Right atrium auricular region (tissue), 2 donors: ENCODE measurements around the gene BMPR1A. TPM values are rescaled to one million over a fixed set of nuclear protein-coding genes. Genes with fewer than 3 reads are reported as not detected.
"Not testable (repeated sequence)": the region's sequence is repeated elsewhere in the genome, so short reads cannot be mapped to it uniquely, and the experiment has no call there.

Experiments used
- DNase-seq: peaks from one replicate; pipeline ENCODE4 v3.0.0-alpha.2; 2019; ENCODE audit warnings: low spot score
- H3K27ac ChIP-seq, 2 donors: fragments of 200-600 bp; sonication (generic); 1 replicate in 1 of 2; 2 replicates in 1 of 2; pipeline ENCODE4 v1.5.1; 2016 to 2019
- H3K27me3 ChIP-seq, 2 donors: fragments of 200-600 bp; sonication (generic); one replicate each; pipeline versions ENCODE4 v1.5.1 to v1.6.0; 2017 to 2019
- H3K36me3 ChIP-seq: fragments of 200-600 bp; sonication (generic); one replicate; pipeline ENCODE4 v1.5.1; 2016
- H3K4me1 ChIP-seq, 2 donors: fragments of 200-600 bp; sonication (generic); one replicate each; pipeline versions ENCODE4 v1.5.1 to v1.6.0; 2017 to 2019
- H3K4me3 ChIP-seq, 2 donors: fragments of 200-600 bp; sonication (generic); 1 replicate in 1 of 2; 2 replicates in 1 of 2; pipeline ENCODE4 v1.5.1; 2017 to 2019; ENCODE audit warnings: mild to moderate bottlenecking in 1 of 2, moderate library complexity in 1 of 2
- H3K9me3 ChIP-seq, 2 donors: fragments of 200-600 bp; sonication (generic); one replicate each; pipeline ENCODE4 v1.5.1; 2019
- CTCF ChIP-seq, 2 donors: fragments of 200-600 bp; sonication (generic); IDR thresholded peaks; one replicate each; pipeline ENCODE4 v1.5.1; 2019; ENCODE audit warnings: antibody characterized with exemption in 2 of 2
- total RNA-seq, 2 donors: library from RNA; depleted of rRNA; stranded (reverse); fragments of >200 nt; gene quantifications; one replicate each; pipeline ENCODE4 v1.1.0, GENCODE V29; 2016

Gene BMPR1A
- total RNA-seq, 2 donors from 2014 or later, result 28.6 to 41.2 TPM

- peaks cover 48% of the 10 kb centered on the region for H3K36me3 ChIP-seq
- H3K27ac ChIP-seq, result peak overlapping the region; percentile 1 to 54
- no peak for DNase-seq
- no peaks in the 10 kb centered on the region for H3K27me3 ChIP-seq
- H3K9me3 ChIP-seq, result no peaks in the 10 kb centered on the region
- no peak overlapping the region for H3K4me3 ChIP-seq
- no peak for TF ChIP-seq CTCF (IDR thresholded peaks at IDR 0.05)
- no peaks in the 10 kb centered on the region for H3K4me1 ChIP-seq
Observed at GRCh38 chr10:86918022-86918471, 161.6 kb downstream of the BMPR1A start.

- DNase-seq, result no peak
Observed at GRCh38 chr10:86922553-86922961, 166.1 kb downstream of the BMPR1A start.

GRCh38 chr10:86929468-86930380 is 173.3 kb downstream of the BMPR1A start:
- no peak overlapping the region for H3K27ac ChIP-seq
- H3K27me3 ChIP-seq, result no peaks in the 10 kb centered on the region

More at GRCh38 chr10:86922553-86922961, 166.1 kb downstream of the BMPR1A start:
- H3K4me3 ChIP-seq, result no peak overlapping the region
- peaks cover 38% of the 10 kb centered on the region for H3K36me3 ChIP-seq
- no peaks in the 10 kb centered on the region for H3K4me1 ChIP-seq
- no peak for TF ChIP-seq CTCF (IDR thresholded peaks at IDR 0.05)
- H3K27me3 ChIP-seq, result no peaks in the 10 kb centered on the region
- no peaks in the 10 kb centered on the region for H3K9me3 ChIP-seq
- no peak overlapping the region for H3K27ac ChIP-seq

GRCh38 chr10:86931872-86932271 is 175.5 kb downstream of the BMPR1A start:
- no peak for TF ChIP-seq CTCF (IDR thresholded peaks at IDR 0.05)
- no peak overlapping the region for H3K4me3 ChIP-seq
- no peaks in the 10 kb centered on the region for H3K9me3 ChIP-seq
- no peaks in the 10 kb centered on the region for H3K27me3 ChIP-seq
- peaks cover 34% of the 10 kb centered on the region for H3K36me3 ChIP-seq
- no peaks in the 10 kb centered on the region for H3K4me1 ChIP-seq
- H3K27ac ChIP-seq, result no peak overlapping the region
- DNase-seq, result no peak

More at GRCh38 chr10:86929468-86930380, 173.3 kb downstream of the BMPR1A start:
- Histone ChIP-seq H3K4me1 (no peaks in the 10 kb centered on the region), H3K36me3 (peaks cover 26% of the 10 kb centered on the region), H3K9me3 (no peaks in the 10 kb centered on the region), H3K4me3 (no peak overlapping the region)
- no peak for DNase-seq
- no peak for TF ChIP-seq CTCF (IDR thresholded peaks at IDR 0.05)

GRCh38 chr10:86932674-86933073 is 176.3 kb downstream of the BMPR1A start:
- no peak for DNase-seq
- peaks cover 34% of the 10 kb centered on the region for H3K36me3 ChIP-seq
- no peaks in the 10 kb centered on the region for H3K9me3 ChIP-seq
- H3K27me3 ChIP-seq, result no peaks in the 10 kb centered on the region
- H3K27ac ChIP-seq, result no peak overlapping the region
- H3K4me1 ChIP-seq, result no peaks in the 10 kb centered on the region
- no peak for TF ChIP-seq CTCF (IDR thresholded peaks at IDR 0.05)
- H3K4me3 ChIP-seq, result no peak overlapping the region

- not testable (repeated sequence) for H3K27ac ChIP-seq, H3K4me3 ChIP-seq, H3K4me1 ChIP-seq, H3K9me3 ChIP-seq, H3K27me3 ChIP-seq
- H3K36me3 ChIP-seq, result peaks cover 26% of the 10 kb centered on the region
- peak; percentile 55 for DNase-seq
Observed at GRCh38 chr10:86934162-86934711, 177.8 kb downstream of the BMPR1A start.
